HCT116 (cell line): ENCODE results near the gene TPD52L1. TPM values are rescaled to one million over a fixed set of nuclear protein-coding genes. Genes with fewer than 3 reads are reported as not detected.

Source experiments
- ATAC-seq: fragments of 200-7000 bp; cut with Tn5 transposase; 2 replicates; pipeline ENCODE4 v1.9.1; 2020; ENCODE audit warnings: mild to moderate bottlenecking, moderate library complexity
- BruUV-seq: library from RNA; stranded (reverse); fragments of 400-500 nt; replicated peaks from 2 replicates; lab custom pipeline; 2021; lab: Mats Ljungman, UMichigan
- CTCF ChIA-PET: fragments of 300-600 bp; sonication (Branson Sonifier 250); formaldehyde crosslinking; loops from one replicate; lab custom pipeline; 2021; ENCODE audit warnings: antibody characterized with exemption; lab: Charles Lee
- POLR2A ChIA-PET: fragments of 300-600, 350-600 bp; sonication (Branson Sonifier 250); formaldehyde crosslinking; loops from one replicate; lab custom pipeline; 2021; ENCODE audit warnings: antibody characterized with exemption; lab: Charles Lee
- RAD21 ChIA-PET, 2 experiments: fragments of 300-600 bp; sonication (Branson Sonifier 250); formaldehyde crosslinking; loops; one replicate each; lab custom pipeline; 2023; ENCODE audit warnings: low total read pairs in 2 of 2; ENCODE audit not compliant: uncharacterized antibody in 2 of 2, unreplicated experiment in 2 of 2, low non-redundant PET in 1 of 2; lab: Charles Lee
- DNase-seq: peaks from one replicate; pipeline ENCODE4 v3.0.0-alpha.2; 2010; ENCODE audit warnings: low read depth, low spot score
- H2AFZ ChIP-seq: fragments of 200-600 bp; shearing (Covaris generic), sonication (generic); 2 replicates; pipeline ENCODE4 v1.6.1; 2017; ENCODE audit warnings: low read depth, mixed run types, mixed read lengths, antibody characterized with exemption, low read length; ENCODE audit not compliant: poor library complexity, severe bottlenecking
- H3K27ac ChIP-seq: 2 replicates; pipeline ENCODE4 v1.5.1; 2012; ENCODE audit warnings: low read depth, low read length
- H3K27me3 ChIP-seq: fragments of 200-600 bp; sonication (generic); 2 replicates; pipeline ENCODE4 v1.6.1; 2016; ENCODE audit warnings: mixed run types, low read length, mixed read lengths; ENCODE audit not compliant: insufficient read depth
- H3K36me3 ChIP-seq, 2 experiments: fragments of 200-500 bp in 1 of 2; fragments of 200-600 bp in 1 of 2; sonication (Bioruptor generic) in 1 of 2; sonication (generic) in 1 of 2; 2 replicates each; pipeline versions ENCODE4 v1.5.1 to v1.6.1; 2014 to 2016; ENCODE audit warnings: low read length in 2 of 2, inconsistent platforms in 1 of 2, mixed read lengths in 1 of 2, mixed run types in 1 of 2; ENCODE audit not compliant: insufficient read depth in 2 of 2, control insufficient read depth in 1 of 2
- H3K4me1 ChIP-seq, 2 experiments: fragments of 200-600 bp in 1 of 2; sonication (generic) in 1 of 2; 2 replicates each; pipeline versions ENCODE4 v1.5.1 to v1.6.1; 2012 to 2017; ENCODE audit warnings: low read length in 2 of 2, inconsistent platforms in 1 of 2, mild to moderate bottlenecking in 1 of 2, mixed read lengths in 1 of 2, mixed run types in 1 of 2, moderate library complexity in 1 of 2; ENCODE audit not compliant: insufficient read depth in 2 of 2, control insufficient read depth in 1 of 2
- H3K4me2 ChIP-seq: fragments of 200-600 bp; sonication (generic); 2 replicates; pipeline ENCODE4 v1.6.1; 2017; ENCODE audit warnings: mixed run types, low read length, mixed read lengths
- H3K4me3 ChIP-seq, 2 experiments: fragments of 200-600 bp in 1 of 2; sonication (generic) in 1 of 2; replicated peaks in 1 of 2; 2 replicates each; pipeline ENCODE4 v1.5.1; 2011 to 2016; ENCODE audit warnings: low read length in 2 of 2, control low read depth in 1 of 2, low read depth in 1 of 2, mild to moderate bottlenecking in 1 of 2, mixed read lengths in 1 of 2, mixed run types in 1 of 2
- H3K79me2 ChIP-seq: fragments of 200-600 bp; sonication (generic); 2 replicates; pipeline ENCODE4 v1.6.1; 2017; ENCODE audit warnings: mild to moderate bottlenecking, mixed run types, low read length, moderate library complexity, mixed read lengths; ENCODE audit not compliant: insufficient read depth
- H3K9ac ChIP-seq: fragments of 200-600 bp; sonication (generic); 2 replicates; pipeline ENCODE4 v1.6.1; 2016; ENCODE audit warnings: low read length, mixed read lengths
- H3K9me2 ChIP-seq: fragments of 200-600 bp; sonication (generic), shearing (Covaris generic); 2 replicates; pipeline ENCODE4 v1.6.1; 2017; ENCODE audit warnings: mixed run types, mild to moderate bottlenecking, moderate library complexity; ENCODE audit not compliant: insufficient read depth
- H3K9me3 ChIP-seq, 2 experiments: fragments of 200-500 bp in 1 of 2; fragments of 200-600 bp in 1 of 2; sonication (Bioruptor generic) in 1 of 2; sonication (generic) in 1 of 2; 2 replicates each; pipeline ENCODE4 v1.6.1; 2014 to 2017; ENCODE audit warnings: low read length in 2 of 2, mixed read lengths in 2 of 2, inconsistent platforms in 1 of 2, low read depth in 1 of 2, mild to moderate bottlenecking in 1 of 2, mixed run types in 1 of 2, moderate library complexity in 1 of 2; ENCODE audit not compliant: control insufficient read depth in 1 of 2, insufficient read depth in 1 of 2
- H4K20me1 ChIP-seq: fragments of 200-600 bp; sonication (generic), shearing (Covaris generic); 2 replicates; pipeline ENCODE4 v1.6.1; 2017; ENCODE audit warnings: mixed run types, mild to moderate bottlenecking, moderate library complexity; ENCODE audit not compliant: insufficient read depth
- EGR1 ChIP-seq: IDR thresholded peaks from 2 replicates; pipeline ENCODE4 v1.6.1; 2012; ENCODE audit warnings: low read depth
- ELF1 ChIP-seq: IDR thresholded peaks from 2 replicates; pipeline ENCODE4 v1.6.1; 2012; ENCODE audit warnings: low read depth, borderline replicate concordance
- RAD21 ChIP-seq: IDR thresholded peaks from 2 replicates; pipeline ENCODE4 v1.6.1; 2012; ENCODE audit warnings: low read depth, mild to moderate bottlenecking
- SRF ChIP-seq: IDR thresholded peaks from 2 replicates; pipeline ENCODE4 v1.6.1; 2012; ENCODE audit warnings: low read depth
- TCF7L2 ChIP-seq: IDR thresholded peaks from 2 replicates; pipeline ENCODE4 v1.7.0; 2011; ENCODE audit warnings: borderline replicate concordance, inconsistent platforms; ENCODE audit not compliant: insufficient read depth, insufficient read length; ENCODE audit errors: extremely low read depth
- intact Hi-C: fragments of 100-400 bp; cut with micrococcal nuclease; formaldehyde crosslinking; loops from 2 replicates; pipeline ENCODE4 v1.10.0; 2022
- total RNA-seq: library from RNA; stranded (reverse); gene quantifications from one replicate; pipeline ENCODE4 v1.2.1, GENCODE V29; 2021; ENCODE audit not compliant: unreplicated experiment
- TF ChIP-seq, protein P1 (sequence below): IDR thresholded peaks from 2 replicates; pipeline ENCODE4 v1.6.1; 2012
- TF ChIP-seq, protein P2 (sequence below), 3 experiments: fragments of 200-600 bp in 1 of 3; sonication (generic) in 1 of 3; IDR thresholded peaks in 2 of 3; conservative IDR thresholded peaks in 1 of 3; 2 replicates each; pipeline ENCODE4 v1.5.1; 2012 to 2017; ENCODE audit warnings: low read depth in 2 of 3, low read length in 2 of 3, antibody characterized with exemption in 1 of 3, borderline replicate concordance in 1 of 3, control low read depth in 1 of 3, mild to moderate bottlenecking in 1 of 3, mixed read lengths in 1 of 3, mixed run types in 1 of 3, moderate library complexity in 1 of 3; ENCODE audit not compliant: insufficient read depth in 1 of 3
- TF ChIP-seq, protein P3 (sequence below): IDR thresholded peaks from 2 replicates; pipeline ENCODE4 v1.6.1; 2011; ENCODE audit warnings: mild to moderate bottlenecking, low read length, moderate library complexity; ENCODE audit not compliant: insufficient replicate concordance; ENCODE audit errors: extremely low read depth

TPD52L1 gene
- total RNA-seq, 1 experiment from 2014 or later = 64.1 TPM

DNA sequence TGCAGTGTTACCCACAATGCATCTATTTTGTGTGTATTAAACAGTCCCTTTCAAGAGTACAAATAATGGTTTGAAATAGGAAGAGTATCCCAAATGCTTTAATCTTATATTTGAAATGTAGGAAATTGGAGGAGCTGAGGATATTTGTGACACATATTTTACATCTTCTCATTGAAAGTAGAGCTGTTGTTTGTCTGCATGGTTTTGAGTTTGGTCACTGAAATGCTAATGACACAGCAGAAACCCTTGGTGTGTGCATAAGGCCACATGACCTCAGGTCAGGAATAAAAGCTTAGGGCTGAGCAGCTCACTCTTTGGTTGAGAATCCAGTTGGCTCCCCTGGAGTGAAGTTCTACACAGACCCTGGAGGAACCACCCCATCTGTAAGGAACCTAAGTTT, 49.8 kb downstream of the TPD52L1 start:
- TF ChIP-seq, protein P1, sequence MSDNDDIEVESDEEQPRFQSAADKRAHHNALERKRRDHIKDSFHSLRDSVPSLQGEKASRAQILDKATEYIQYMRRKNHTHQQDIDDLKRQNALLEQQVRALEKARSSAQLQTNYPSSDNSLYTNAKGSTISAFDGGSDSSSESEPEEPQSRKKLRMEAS = no peak
- TF ChIP-seq, protein P2, sequence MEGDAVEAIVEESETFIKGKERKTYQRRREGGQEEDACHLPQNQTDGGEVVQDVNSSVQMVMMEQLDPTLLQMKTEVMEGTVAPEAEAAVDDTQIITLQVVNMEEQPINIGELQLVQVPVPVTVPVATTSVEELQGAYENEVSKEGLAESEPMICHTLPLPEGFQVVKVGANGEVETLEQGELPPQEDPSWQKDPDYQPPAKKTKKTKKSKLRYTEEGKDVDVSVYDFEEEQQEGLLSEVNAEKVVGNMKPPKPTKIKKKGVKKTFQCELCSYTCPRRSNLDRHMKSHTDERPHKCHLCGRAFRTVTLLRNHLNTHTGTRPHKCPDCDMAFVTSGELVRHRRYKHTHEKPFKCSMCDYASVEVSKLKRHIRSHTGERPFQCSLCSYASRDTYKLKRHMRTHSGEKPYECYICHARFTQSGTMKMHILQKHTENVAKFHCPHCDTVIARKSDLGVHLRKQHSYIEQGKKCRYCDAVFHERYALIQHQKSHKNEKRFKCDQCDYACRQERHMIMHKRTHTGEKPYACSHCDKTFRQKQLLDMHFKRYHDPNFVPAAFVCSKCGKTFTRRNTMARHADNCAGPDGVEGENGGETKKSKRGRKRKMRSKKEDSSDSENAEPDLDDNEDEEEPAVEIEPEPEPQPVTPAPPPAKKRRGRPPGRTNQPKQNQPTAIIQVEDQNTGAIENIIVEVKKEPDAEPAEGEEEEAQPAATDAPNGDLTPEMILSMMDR (IDR thresholded peaks at IDR 0.05 in 2 of 3, conservative IDR thresholded peaks at IDR 0.05 in 1 of 3; ENCODE audit: borderline replicate concordance in 1 of 3, insufficient read depth in 1 of 3, low read depth in 2 of 3, low read length in 2 of 3) = no peak
- TF ChIP-seq, protein P3, sequence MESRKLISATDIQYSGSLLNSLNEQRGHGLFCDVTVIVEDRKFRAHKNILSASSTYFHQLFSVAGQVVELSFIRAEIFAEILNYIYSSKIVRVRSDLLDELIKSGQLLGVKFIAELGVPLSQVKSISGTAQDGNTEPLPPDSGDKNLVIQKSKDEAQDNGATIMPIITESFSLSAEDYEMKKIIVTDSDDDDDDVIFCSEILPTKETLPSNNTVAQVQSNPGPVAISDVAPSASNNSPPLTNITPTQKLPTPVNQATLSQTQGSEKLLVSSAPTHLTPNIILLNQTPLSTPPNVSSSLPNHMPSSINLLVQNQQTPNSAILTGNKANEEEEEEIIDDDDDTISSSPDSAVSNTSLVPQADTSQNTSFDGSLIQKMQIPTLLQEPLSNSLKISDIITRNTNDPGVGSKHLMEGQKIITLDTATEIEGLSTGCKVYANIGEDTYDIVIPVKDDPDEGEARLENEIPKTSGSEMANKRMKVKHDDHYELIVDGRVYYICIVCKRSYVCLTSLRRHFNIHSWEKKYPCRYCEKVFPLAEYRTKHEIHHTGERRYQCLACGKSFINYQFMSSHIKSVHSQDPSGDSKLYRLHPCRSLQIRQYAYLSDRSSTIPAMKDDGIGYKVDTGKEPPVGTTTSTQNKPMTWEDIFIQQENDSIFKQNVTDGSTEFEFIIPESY = no peak
- TF ChIP-seq SRF (no peak), EGR1 (no peak), TCF7L2 (no peak), ELF1 (no peak), RAD21 (no peak)
- ATAC-seq (no peak), DNase-seq (no peak)
- Histone ChIP-seq H2AFZ (no peak overlapping the region), H3K4me1 (peaks cover 33 to 42% of the 10 kb centered on the region in 2 experiments), H3K9ac (no peak overlapping the region), H3K9me2 (no peaks in the 10 kb centered on the region), H3K27me3 (no peaks in the 10 kb centered on the region), H4K20me1 (no peaks in the 10 kb centered on the region), H3K4me2 (peak overlapping the region; percentile 75; the same call in 1 of the 2 replicates), H3K27ac (no peak overlapping the region), H3K79me2 (no peaks in the 10 kb centered on the region), H3K36me3 (no peaks in the 10 kb centered on the region), H3K9me3 (no peaks in the 10 kb centered on the region), H3K4me3 (no peak overlapping the region)
- BruUV-seq = no TSS peak
- ChIA-PET RAD21 (no interaction called here), CTCF (interaction anchor here (0.8 kb wide), 1 partner anchor 9 kb away, joined by 3 read pairs; no protein-coding TSS in a partner anchor), POLR2A (interaction anchor here (0.7 kb wide), 1 partner anchor 89 kb away, joined by 3 read pairs; no protein-coding TSS in a partner anchor)
- intact Hi-C loops = no loop called here
